Mammary epithelial cell (primary cell): ENCODE data around the gene ACOT8.

Experiments used
- EZH2 ChIP-seq: IDR thresholded peaks from 2 replicates; pipeline ENCODE4 v1.6.1; 2012; ENCODE audit warnings: low read length, inconsistent platforms, borderline replicate concordance
- TF ChIP-seq, protein P1 (sequence below), 2 donors: IDR thresholded peaks in 1 of 2; conservative IDR thresholded peaks in 1 of 2; 2 replicates each; pipeline ENCODE4 v1.5.1; 2011 to 2012; ENCODE audit warnings: inconsistent platforms in 2 of 2, low read length in 2 of 2, mild to moderate bottlenecking in 2 of 2, control low read depth in 1 of 2, low read depth in 1 of 2; ENCODE audit not compliant: insufficient read depth in 1 of 2; ENCODE audit errors: extremely low read depth in 1 of 2

DNA sequence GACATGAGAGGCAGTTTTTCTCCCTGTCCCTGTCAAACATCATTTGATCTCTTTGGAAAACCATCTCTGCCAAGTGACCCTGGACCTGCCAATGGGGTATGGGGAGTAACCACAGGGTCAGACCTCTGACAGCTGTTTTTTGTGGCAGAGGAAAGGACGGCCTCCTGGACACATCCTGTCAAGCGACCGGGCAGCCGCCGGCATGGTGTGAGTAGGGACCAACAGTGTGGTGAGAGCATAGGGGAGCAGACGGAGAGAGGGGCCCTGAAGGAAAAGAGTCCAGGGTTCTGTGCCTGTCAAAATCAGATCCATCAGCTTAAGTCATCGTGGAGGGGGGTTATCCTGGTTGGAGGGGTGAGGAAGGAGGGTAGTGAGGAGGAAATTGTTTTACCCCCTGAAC, 55.3 kb downstream of the ACOT8 start:
- TF ChIP-seq, protein P1, sequence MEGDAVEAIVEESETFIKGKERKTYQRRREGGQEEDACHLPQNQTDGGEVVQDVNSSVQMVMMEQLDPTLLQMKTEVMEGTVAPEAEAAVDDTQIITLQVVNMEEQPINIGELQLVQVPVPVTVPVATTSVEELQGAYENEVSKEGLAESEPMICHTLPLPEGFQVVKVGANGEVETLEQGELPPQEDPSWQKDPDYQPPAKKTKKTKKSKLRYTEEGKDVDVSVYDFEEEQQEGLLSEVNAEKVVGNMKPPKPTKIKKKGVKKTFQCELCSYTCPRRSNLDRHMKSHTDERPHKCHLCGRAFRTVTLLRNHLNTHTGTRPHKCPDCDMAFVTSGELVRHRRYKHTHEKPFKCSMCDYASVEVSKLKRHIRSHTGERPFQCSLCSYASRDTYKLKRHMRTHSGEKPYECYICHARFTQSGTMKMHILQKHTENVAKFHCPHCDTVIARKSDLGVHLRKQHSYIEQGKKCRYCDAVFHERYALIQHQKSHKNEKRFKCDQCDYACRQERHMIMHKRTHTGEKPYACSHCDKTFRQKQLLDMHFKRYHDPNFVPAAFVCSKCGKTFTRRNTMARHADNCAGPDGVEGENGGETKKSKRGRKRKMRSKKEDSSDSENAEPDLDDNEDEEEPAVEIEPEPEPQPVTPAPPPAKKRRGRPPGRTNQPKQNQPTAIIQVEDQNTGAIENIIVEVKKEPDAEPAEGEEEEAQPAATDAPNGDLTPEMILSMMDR (conservative IDR thresholded peaks at IDR 0.05 in 1 of 2, IDR thresholded peaks at IDR 0.05 in 1 of 2; ENCODE audit: extremely low read depth in 1 of 2, insufficient read depth in 1 of 2, low read depth in 1 of 2, low read length in 2 of 2), result no peak
- TF ChIP-seq EZH2, result no peak
